KBM-7 (cell line): Measurements from ENCODE around the gene ARHGEF10L.
"Not testable (repeated sequence)": the region's sequence is repeated elsewhere in the genome, so short reads cannot be mapped to it uniquely, and the experiment has no call there.

Experiments
- DNase-seq: peaks from one replicate; pipeline ENCODE4 v3.0.0-alpha.2; 2015
- in situ Hi-C: fragments of 300-500 bp; cut with MboI; formaldehyde crosslinking; loops from 2 replicates; pipeline ENCODE4 v1.14.3; 2020; ENCODE audit warnings: low sequenced_read_pairs, low pct_unique_long_range_greater_than_20kb, mixed read lengths

ARHGEF10L gene, protein sequence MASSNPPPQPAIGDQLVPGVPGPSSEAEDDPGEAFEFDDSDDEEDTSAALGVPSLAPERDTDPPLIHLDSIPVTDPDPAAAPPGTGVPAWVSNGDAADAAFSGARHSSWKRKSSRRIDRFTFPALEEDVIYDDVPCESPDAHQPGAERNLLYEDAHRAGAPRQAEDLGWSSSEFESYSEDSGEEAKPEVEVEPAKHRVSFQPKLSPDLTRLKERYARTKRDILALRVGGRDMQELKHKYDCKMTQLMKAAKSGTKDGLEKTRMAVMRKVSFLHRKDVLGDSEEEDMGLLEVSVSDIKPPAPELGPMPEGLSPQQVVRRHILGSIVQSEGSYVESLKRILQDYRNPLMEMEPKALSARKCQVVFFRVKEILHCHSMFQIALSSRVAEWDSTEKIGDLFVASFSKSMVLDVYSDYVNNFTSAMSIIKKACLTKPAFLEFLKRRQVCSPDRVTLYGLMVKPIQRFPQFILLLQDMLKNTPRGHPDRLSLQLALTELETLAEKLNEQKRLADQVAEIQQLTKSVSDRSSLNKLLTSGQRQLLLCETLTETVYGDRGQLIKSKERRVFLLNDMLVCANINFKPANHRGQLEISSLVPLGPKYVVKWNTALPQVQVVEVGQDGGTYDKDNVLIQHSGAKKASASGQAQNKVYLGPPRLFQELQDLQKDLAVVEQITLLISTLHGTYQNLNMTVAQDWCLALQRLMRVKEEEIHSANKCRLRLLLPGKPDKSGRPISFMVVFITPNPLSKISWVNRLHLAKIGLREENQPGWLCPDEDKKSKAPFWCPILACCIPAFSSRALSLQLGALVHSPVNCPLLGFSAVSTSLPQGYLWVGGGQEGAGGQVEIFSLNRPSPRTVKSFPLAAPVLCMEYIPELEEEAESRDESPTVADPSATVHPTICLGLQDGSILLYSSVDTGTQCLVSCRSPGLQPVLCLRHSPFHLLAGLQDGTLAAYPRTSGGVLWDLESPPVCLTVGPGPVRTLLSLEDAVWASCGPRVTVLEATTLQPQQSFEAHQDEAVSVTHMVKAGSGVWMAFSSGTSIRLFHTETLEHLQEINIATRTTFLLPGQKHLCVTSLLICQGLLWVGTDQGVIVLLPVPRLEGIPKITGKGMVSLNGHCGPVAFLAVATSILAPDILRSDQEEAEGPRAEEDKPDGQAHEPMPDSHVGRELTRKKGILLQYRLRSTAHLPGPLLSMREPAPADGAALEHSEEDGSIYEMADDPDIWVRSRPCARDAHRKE (N-terminal part only)

DNA sequence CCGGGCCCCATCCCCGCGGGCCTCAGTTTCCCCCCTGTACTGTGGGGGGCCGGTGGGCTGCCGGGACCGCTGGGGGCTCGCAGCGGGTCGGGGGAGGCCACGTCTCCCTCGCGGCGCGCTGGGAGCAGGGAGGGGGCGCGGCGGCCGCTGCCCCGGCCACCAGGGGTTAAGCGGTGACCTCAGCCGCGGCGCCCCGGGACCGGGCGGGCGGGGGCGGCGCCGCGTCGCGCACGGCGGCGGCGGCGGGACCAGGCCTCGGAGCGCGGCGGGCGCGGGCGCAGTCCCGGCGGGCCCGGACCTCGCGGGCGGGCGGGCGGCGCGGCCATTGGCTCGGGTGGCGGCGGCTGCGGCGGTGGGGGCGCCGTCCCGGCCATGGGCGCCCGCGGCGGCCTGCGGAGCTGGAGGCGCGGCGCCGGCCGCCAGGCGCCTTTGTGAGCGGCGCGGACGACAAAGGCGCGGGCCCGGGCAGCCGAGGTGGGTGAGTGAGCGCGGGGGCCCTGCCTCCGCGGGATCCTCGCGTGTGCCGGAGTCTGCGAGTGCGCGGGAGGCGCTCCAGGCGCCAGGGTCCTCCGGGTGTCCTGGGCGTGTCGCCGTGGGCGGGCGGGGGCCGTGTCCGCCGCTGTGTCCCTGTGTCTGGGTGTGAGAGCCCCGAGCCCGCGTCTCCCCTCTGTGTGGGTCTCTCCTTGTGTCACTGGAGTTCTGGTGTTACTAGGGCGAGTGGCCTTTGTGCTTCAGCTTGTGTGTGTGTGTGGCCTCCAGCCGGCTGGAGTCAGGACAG is at the start of gene ARHGEF10L:
Gene ARHGEF10L (plus strand): TSS at position 222 of the 778 bp plus-strand sequence. CDS start 40,898 bp downstream, outside the sequence.
- DNase-seq, result no peak

GRCh38 chr1:17489768-17490417 is 49.6 kb upstream of the ARHGEF10L start:
- in situ Hi-C loops, DNase-seq: not testable (repeated sequence)

More for the DNA sequence above, at the start of gene ARHGEF10L:
- in situ Hi-C loops, result no loop called here

DNA sequence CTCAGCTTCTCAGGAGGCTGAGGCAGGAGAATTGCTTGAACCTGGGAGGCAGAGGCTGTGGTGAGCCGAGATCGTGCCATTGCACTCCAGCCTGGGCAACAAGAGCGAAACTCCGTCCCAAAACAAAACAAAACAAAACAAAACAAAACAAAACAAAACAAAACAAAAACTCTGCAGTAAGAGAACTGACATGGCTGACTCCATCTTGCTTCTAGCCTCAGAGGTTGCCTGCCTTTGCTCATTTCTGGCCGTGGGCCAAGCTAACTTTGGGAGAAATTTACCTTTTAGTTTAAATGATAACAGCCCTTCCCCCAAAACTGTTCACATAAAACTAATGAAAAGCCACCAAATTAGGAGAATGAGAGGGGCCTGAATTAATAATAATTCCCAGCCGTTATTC is 48.8 kb upstream of the ARHGEF10L start:
- in situ Hi-C loops, result not testable (repeated sequence)

DNA sequence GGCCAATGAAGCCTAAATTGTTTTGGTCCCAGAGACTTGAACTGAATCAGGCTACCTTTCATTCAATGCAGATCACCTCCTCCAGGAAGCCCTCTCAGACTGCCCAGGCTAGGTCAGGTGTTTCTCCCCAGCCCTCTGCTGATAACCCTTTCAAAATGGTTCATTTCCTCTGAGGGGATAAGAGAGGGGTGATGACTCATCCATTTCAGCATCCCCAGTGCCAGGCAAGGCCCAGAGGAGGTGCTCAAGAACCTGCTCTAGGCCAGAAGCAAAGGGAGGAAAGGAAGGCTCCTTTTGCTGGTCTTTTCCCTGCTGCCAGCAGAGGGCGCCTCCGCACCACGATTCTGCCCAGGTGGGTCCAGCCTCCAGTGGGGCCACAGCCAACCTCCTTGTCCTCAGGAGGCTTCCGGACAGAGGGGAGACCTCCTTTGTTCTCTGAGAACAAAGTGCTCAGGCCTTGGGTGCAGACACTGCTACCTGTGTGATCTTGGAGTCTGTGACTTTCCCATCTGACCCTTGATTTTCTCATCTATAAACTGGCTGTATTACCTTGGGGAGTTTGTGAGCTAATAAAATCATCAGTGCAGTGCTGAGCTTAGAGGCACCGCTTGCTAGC is 45.3 kb upstream of the ARHGEF10L start:
- in situ Hi-C loops, result no loop called here
- DNase-seq, result peak; percentile 72

More for the DNA sequence above, 48.8 kb upstream of the ARHGEF10L start:
- not testable (repeated sequence) for DNase-seq

- DNase-seq, result no peak
- in situ Hi-C loops, result no loop called here
Observed at GRCh38 chr1:17496419-17496818, 43.1 kb upstream of the ARHGEF10L start.

DNA sequence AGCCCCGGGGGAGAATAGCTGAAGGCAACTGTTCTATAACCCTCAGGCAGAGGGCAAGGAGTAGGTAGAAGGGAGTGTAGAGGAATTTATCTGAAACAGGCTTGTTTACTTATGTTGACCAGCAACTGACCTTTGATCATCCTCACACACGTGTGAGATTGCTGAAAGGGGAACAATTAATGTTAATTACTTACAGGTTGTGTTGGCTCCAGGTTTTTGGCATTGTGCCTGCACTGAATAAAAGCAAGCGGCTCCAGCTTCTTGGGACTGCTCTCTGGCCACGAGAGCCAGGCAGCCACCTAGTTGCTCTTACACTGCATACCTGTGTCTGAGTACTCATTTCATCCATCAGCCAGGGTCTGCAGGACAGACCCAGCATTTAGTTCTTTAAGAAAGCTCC is 41.3 kb upstream of the ARHGEF10L start:
- DNase-seq, result no peak
- in situ Hi-C loops, result no loop called here

GRCh38 chr1:17502326-17502778 is 37.1 kb upstream of the ARHGEF10L start:
- DNase-seq, result peak; percentile 63

DNA sequence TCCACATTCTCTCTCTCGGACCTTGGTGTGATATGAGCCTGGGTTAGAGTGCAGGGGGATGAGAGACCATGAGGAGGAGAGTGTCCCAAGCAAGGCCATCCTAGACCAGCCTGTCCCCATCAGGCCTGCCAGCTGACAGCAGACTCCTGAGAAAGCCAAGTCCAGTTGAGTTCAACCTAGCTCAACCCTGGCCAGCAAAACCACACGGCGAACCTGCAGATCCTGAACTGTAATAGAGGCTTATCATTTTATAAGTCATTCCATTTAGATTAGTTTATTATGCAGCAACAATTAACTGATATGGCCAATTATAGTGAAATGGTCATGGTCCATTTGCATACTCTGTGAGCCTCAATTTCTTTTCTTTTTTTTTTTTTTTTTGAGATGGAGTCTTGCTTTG is 36.4 kb upstream of the ARHGEF10L start:
- DNase-seq, result no peak
- in situ Hi-C loops, result loop anchor here (10.0 kb wide), 1 partner anchor 112 kb away; no protein-coding TSS in a partner anchor

More at GRCh38 chr1:17502326-17502778, 37.1 kb upstream of the ARHGEF10L start:
- in situ Hi-C loops, result loop anchor here (10.0 kb wide), 1 partner anchor 112 kb away; no protein-coding TSS in a partner anchor

GRCh38 chr1:17507200-17507599 is 32.3 kb upstream of the ARHGEF10L start:
- in situ Hi-C loops, result loop anchor here (10.0 kb wide), 1 partner anchor 108 kb away; no protein-coding TSS in a partner anchor

DNA sequence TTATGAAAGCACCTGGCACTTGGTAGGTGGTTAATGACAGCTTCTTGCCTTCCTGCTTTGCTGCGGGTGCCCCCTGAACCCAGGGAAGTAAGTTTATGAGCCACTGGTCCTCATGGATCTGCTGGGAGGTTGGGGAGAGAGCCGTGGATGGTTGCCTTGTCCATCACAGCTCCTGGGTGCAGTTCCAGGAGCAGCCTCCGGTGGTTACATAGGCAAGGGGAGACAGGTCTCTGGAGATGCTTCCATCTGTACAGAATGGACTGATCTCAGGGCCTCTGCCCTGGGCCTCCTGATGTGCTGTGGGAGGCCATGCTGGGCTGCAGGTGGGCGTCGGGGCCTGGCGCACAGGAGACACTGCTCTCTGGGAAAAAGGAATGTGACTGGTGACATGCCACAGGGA is 31.6 kb upstream of the ARHGEF10L start:
- DNase-seq, result no peak
- in situ Hi-C loops, result loop anchor here (10.0 kb wide), 1 partner anchor 107 kb away; no protein-coding TSS in a partner anchor

More at GRCh38 chr1:17507200-17507599, 32.3 kb upstream of the ARHGEF10L start:
- not testable (repeated sequence) for DNase-seq

GRCh38 chr1:17509363-17509762 is 30.1 kb upstream of the ARHGEF10L start:
- in situ Hi-C loops, result loop anchor here (10.0 kb wide), 1 partner anchor 105 kb away; no protein-coding TSS in a partner anchor
- peak; percentile 18 for DNase-seq

DNA sequence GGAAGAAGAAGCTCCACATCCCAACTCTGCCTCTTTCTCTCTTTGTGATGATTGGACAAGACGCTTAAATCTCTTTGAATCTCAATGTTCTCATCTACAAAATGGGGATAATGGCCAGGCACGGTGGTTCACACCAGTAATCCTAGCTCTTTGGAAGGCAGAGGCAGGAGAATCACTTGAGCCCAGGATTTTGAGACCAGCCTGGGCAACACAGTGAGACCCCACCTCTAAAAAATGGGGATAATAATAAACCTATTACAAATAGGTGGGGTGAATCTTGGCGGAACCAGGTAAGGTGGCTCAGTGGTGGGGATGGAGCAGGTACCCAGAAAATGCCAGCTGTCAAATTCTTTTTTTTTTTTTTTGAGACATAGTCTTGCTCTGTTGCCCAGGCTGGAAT is 29.4 kb upstream of the ARHGEF10L start:
- no peak for DNase-seq
- in situ Hi-C loops, result no loop called here

GRCh38 chr1:17511188-17511587 is 28.3 kb upstream of the ARHGEF10L start:
- no peak for DNase-seq
- in situ Hi-C loops, result no loop called here

GRCh38 chr1:17513131-17513530 is 26.4 kb upstream of the ARHGEF10L start:
- in situ Hi-C loops, result no loop called here
- no peak for DNase-seq

GRCh38 chr1:17514776-17515175 is 24.7 kb upstream of the ARHGEF10L start:
- no peak for DNase-seq
- in situ Hi-C loops, result no loop called here

- in situ Hi-C loops, result no loop called here
Observed at GRCh38 chr1:17515902-17516301, 23.6 kb upstream of the ARHGEF10L start.

More at GRCh38 chr1:17515902-17516301, 23.6 kb upstream of the ARHGEF10L start:
- DNase-seq, result no peak
